ENCODE results near the gene TTC28. TPM values are rescaled to one million over a fixed set of nuclear protein-coding genes. Genes with fewer than 3 reads are reported as not detected.

The TTC28 gene
- total RNA-seq, 4 donors from 2014 or later: 35.1 to 138 (median 50.8) TPM

- H3K27ac ChIP-seq: no peak overlapping the region
- no peaks in the 10 kb centered on the region for H3K9me3 ChIP-seq
- no peaks in the 10 kb centered on the region for H3K27me3 ChIP-seq
- H3K36me3 ChIP-seq: no peaks in the 10 kb centered on the region
- H3K4me3 ChIP-seq: no peak overlapping the region
- no peak for ATAC-seq
- TF ChIP-seq EP300 (IDR thresholded peaks at IDR 0.05) (no peak), POLR2A (IDR thresholded peaks at IDR 0.05) (no peak), CTCF (IDR thresholded peaks at IDR 0.05) (no peak), POLR2AphosphoS5 (IDR thresholded peaks at IDR 0.05) (no peak)
- WGBS, 2 donors (ENCODE audit: low coverage in 1 of 2): 53 to 81% methylated on average over 3 to 5 of the region's 5 CpGs
- peaks cover 7 to 46% (median 23%) of the 10 kb centered on the region in 3 donors for H3K4me1 ChIP-seq
Measured at GRCh38 chr22:28146401-28147314, 533.0 kb downstream of the TTC28 start.

GRCh38 chr22:28143961-28144745, 535.5 kb downstream of the TTC28 start:
- Histone ChIP-seq H3K36me3 (no peaks in the 10 kb centered on the region), H3K27ac (no peak overlapping the region), H3K9me3 (no peaks in the 10 kb centered on the region), H3K4me1 (peaks cover 16 to 71% (median 35%) of the 10 kb centered on the region in 3 donors), H3K4me3 (no peak overlapping the region), H3K27me3 (no peaks in the 10 kb centered on the region)
- no peak for TF ChIP-seq CTCF (IDR thresholded peaks at IDR 0.05)
- peak; percentile 23 for TF ChIP-seq POLR2AphosphoS5 (IDR thresholded peaks at IDR 0.05)
- 62 to 77% methylated on average over 2 to 3 of the region's 3 CpGs for WGBS, 2 donors (ENCODE audit: low coverage in 1 of 2)
- peak; percentile 28 for ATAC-seq

- ATAC-seq: no peak
- Histone ChIP-seq H3K9me3 (no peaks in the 10 kb centered on the region), H3K27ac (peak overlapping the region in 3 of 4 donors; percentile 46 to 62 (median 58)), H3K4me1 (peaks cover 16 to 74% (median 35%) of the 10 kb centered on the region in 3 donors), H3K27me3 (no peaks in the 10 kb centered on the region), H3K4me3 (no peak overlapping the region), H3K36me3 (no peaks in the 10 kb centered on the region)
- 56 to 85% methylated on average over 2 of the region's 2 CpGs for WGBS, 2 donors (ENCODE audit: low coverage in 1 of 2)
- TF ChIP-seq EP300 (IDR thresholded peaks at IDR 0.05) (no peak), POLR2AphosphoS5 (IDR thresholded peaks at IDR 0.05) (no peak), CTCF (IDR thresholded peaks at IDR 0.05) (no peak), POLR2A (IDR thresholded peaks at IDR 0.05) (no peak)
Measured at GRCh38 chr22:28143241-28143865, 536.3 kb downstream of the TTC28 start.

GRCh38 chr22:28142361-28142961, 537.2 kb downstream of the TTC28 start:
- no peak for TF ChIP-seq EP300 (IDR thresholded peaks at IDR 0.05)
- peak; percentile 85 for TF ChIP-seq POLR2AphosphoS5 (IDR thresholded peaks at IDR 0.05)
- peaks cover 0 to 2% (median 0%) of the 10 kb centered on the region in 3 donors for H3K9me3 ChIP-seq
- ATAC-seq: peak; percentile 81
- H3K27ac ChIP-seq: peak overlapping the region; percentile 46 to 70 (median 58)
- H3K27me3 ChIP-seq: no peaks in the 10 kb centered on the region
- H3K4me1 ChIP-seq: peaks cover 16 to 72% (median 35%) of the 10 kb centered on the region in 3 donors
- H3K4me3 ChIP-seq: no peak overlapping the region
- WGBS, 2 donors (ENCODE audit: low coverage in 1 of 2): 22 to 55% methylated on average over 2 of the region's 2 CpGs
- peaks cover 0 to 2% of the 10 kb centered on the region in 2 donors for H3K36me3 ChIP-seq

All from gastroesophageal sphincter (tissue), 4 donors.